NB4 (cell line): ENCODE measurements around the gene CYP2B6.
"Not testable (repeated sequence)": the region's sequence is repeated elsewhere in the genome, so short reads cannot be mapped to it uniquely, and the experiment has no call there.

Source experiments
- MAX ChIP-seq: IDR thresholded peaks from 2 replicates; pipeline ENCODE4 v1.6.1; 2011; ENCODE audit warnings: low read depth, low read length
- MYC ChIP-seq: IDR thresholded peaks from 2 replicates; pipeline ENCODE4 v1.6.1; 2011; ENCODE audit warnings: low read depth, low read length
- POLR2A ChIP-seq: IDR thresholded peaks from 2 replicates; pipeline ENCODE4 v1.6.1; 2011; ENCODE audit warnings: mild to moderate bottlenecking; ENCODE audit not compliant: insufficient read length; ENCODE audit errors: extremely low read depth
- TF ChIP-seq, protein P1 (sequence below): IDR thresholded peaks from one replicate; pipeline ENCODE4 v1.5.1; 2012; ENCODE audit warnings: low read depth, low read length

- not testable (repeated sequence) for TF ChIP-seq POLR2A, MAX, MYC
- TF ChIP-seq, protein P1, sequence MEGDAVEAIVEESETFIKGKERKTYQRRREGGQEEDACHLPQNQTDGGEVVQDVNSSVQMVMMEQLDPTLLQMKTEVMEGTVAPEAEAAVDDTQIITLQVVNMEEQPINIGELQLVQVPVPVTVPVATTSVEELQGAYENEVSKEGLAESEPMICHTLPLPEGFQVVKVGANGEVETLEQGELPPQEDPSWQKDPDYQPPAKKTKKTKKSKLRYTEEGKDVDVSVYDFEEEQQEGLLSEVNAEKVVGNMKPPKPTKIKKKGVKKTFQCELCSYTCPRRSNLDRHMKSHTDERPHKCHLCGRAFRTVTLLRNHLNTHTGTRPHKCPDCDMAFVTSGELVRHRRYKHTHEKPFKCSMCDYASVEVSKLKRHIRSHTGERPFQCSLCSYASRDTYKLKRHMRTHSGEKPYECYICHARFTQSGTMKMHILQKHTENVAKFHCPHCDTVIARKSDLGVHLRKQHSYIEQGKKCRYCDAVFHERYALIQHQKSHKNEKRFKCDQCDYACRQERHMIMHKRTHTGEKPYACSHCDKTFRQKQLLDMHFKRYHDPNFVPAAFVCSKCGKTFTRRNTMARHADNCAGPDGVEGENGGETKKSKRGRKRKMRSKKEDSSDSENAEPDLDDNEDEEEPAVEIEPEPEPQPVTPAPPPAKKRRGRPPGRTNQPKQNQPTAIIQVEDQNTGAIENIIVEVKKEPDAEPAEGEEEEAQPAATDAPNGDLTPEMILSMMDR = not testable (repeated sequence)
These were observed 10.2 kb upstream of the CYP2B6 start for GRCh38 chr19:40980743-40981442.
